GM19463 (cell line): Measurements from ENCODE around the gene SIDT1.

ENCODE experiments used
- ATAC-seq: cut with Tn5 transposase; IDR thresholded peaks from one replicate; pipeline ENCODE4 v1.9.1; 2021; ENCODE audit warnings: mild to moderate bottlenecking, moderate library complexity; ENCODE audit not compliant: unreplicated experiment

The SIDT1 gene

DNA sequence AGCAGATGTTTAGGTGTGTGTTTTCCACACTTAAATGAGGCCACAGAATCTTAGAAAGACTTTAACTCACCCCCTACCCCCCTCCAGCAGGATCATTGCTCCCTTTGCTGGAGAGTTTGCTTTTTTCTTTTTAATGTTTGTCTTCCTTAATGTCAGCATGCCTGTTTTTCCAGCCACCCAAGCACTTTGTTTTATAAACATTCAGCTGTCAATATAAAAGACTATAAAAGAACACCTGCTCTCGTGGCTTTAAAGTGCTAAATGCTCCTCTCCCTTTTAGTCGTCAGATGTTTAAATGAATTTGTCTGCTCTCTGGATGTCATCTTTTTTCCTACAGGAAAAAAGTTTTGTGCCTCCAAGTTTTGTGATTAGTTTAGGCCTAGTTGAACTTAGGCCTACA is 61.7 kb downstream of the SIDT1 start:
- no peak for ATAC-seq

DNA sequence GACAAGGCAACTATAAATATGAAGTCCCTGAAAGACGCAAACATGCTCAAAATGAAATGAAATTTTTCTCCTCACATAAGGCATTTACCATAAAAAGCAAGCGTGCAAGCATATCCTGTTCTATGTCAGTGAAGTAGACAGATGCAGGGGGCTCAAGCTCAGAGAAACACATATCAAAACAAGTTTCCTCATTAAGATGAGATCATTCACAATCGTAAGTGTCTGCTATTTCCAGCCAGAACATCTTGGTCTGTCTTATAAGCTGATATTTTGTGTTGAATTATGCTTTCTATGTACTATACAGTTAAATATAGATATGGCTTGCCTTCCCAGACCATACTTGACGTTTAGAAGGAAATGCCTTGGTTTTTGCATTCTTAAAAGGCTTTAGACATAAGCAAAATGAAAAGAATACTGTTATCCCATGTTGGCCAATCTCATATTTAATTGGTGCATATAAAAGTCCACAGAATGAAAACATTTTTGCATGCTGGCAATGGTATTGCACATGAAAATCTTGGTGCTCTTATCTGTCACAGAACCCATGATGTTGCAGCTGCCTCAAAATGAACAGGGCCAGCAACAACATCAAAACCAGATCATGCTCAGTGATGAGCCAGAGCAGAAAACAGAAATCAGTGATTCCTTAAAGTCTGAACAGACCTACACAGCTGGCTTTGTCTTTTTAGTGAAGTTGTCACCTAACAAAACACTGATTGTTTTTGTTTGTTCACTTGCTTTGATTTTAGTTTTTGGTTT is 65.4 kb downstream of the SIDT1 start:
- ATAC-seq: no peak

DNA sequence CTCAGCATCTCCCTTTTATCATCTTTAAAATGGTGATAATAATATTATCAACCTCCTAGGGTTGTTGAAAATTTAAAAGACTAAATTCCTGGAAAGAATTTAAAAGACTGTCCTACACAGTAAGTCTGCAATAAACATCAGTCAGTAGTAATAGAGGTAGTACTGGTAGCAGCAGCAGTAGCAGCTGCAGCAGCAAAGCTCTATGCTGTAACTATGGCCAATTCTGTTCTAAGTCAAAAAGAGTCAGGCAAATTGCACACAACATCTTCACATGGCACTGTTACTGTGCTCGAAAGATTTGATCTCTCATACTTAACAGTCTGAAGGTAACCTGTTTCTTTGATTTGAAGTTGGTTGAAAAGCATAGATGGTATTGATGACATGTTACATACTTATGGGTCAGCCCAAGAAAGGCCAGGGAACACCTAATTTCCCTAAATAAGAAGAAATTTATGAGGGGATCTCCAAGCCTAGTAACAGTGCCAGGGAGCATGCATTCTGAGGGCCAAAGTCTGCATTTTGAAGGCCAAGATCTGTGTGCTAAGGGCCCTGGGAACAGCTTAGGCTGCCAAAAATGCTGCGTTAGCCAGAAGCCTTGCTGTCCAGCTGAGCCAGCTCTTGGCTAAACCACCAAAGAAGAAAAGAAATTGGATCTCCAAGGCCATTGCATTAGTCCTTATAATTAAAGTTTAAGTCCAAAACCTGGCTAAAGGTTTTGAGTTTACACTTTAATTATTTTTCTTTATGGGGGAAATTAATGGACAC is 68.2 kb downstream of the SIDT1 start:
- ATAC-seq: no peak

DNA sequence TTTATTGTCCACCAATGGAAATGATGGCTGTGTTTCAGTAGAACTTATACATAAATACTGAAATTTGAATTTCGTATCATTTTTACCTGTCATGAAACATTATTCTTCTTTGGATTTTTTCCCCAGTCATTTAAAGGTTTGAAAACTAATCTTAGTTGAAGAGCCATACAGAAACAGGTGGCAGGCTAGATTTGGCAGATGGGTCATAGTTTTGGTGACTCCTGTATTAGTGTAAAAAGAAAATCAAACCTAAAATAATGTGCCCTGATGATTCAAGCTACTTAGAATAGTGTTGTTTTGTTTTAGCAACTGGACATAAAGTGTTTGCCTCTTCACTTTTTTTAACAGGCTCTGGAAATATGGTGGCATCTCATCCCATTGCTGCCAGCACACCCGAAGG is 68.9 kb downstream of the SIDT1 start:
- ATAC-seq: no peak

DNA sequence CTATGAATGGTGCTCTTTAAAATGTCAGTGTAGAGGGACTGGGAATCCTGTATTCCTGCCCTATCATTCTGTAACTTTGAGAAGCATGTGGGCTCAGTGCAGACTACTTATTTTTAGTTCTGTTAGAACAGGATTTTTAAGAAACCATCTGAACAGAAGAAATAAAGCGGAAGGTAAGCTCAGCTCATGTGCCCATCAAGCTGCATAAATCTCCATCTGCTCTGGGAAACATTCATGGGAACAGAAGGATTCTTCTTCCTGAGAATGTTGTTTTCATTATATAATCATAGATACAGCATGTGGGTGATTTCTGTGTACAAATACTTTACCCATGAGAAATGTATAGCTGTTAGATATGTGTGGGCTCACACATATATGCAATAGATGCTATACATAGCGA is 69.9 kb downstream of the SIDT1 start:
- ATAC-seq: no peak

DNA sequence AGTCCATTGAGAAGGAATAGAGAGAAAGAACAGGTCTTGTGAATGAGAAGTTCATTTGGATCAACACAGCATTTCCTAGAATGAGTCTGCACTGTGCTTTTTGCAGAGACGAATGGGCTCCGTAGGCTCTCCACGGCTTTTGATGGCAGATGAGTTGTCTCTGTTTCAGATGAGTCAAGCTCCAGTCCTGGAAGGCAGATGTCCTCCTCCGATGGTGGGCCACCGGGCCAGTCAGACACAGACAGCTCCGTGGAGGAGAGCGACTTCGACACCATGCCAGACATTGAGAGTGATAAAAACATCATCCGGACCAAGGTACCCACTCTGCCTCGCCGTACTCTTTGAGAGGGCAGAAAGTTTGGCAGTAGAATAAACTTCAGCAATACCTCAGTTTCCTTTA is 70.5 kb downstream of the SIDT1 start:
- ATAC-seq: no peak

DNA sequence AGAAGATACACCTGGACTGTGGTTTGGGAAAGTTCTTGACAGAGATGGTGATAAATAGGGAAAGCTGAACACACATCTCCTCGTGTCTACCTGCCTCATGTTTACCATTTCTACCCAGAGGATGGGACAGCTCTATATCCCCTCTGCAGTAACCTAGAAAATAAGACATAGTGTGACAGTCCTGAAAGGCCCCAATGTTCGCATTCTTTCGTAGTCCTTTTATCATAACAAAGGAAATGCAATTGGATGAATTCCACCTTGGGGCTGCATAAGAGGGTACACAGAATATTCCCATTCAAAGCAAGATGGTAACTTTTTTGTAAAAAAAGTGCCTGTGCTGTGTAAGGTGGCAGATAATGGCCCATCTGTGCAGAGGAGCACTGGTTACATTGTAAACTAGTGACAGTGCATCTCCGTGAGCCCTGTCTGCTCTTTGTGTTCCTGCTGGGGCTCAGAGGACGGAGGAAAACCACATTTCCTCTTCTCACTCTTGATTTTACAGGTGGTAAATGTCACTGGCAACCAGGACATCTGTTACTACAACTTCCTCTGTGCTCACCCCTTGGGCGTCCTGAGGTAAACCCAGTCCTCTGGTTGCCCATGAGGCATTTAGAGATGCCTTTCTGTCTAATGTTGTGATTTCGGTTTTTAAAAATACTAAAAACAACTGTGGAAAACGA is 74.3 kb downstream of the SIDT1 start:
- ATAC-seq: peak; percentile 98

DNA sequence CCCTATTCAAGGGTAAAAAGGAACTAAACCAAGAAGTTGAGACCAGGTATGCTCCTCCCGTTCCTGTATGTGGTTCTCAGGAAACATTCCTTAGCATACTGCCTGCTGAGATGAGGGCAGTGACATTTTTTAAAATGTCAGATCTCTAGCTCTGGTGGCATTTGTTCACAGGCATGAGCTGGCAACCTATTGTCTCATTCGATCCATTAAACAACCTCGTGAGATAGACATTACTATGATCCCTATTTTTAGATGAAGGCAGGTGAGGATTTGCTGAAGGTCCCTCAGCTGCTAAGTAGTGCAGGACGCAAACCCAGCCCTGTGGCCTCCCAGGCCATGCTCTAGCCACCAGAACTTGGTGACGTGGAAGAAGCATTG is 74.9 kb downstream of the SIDT1 start:
- ATAC-seq: peak; percentile 14

DNA sequence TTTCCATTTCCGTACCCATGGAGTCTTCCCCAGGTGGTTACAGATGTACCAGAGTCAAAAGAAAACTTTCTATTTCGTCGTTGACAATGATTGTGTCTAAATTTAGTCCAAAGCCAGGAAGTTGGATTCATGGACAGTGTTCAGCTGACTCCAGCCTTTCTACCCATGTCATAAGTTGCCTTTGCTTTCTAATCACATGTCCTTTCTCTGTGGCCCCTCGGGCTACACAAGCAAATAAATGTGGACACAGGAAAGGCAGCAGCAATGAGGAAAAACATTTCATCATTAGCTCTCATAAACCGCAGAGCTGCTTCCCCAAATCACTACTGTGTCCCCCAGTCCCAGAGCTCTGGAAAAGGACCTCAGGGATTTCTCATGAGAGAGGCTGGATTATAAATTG is 82.0 kb downstream of the SIDT1 start:
- ATAC-seq: no peak

DNA sequence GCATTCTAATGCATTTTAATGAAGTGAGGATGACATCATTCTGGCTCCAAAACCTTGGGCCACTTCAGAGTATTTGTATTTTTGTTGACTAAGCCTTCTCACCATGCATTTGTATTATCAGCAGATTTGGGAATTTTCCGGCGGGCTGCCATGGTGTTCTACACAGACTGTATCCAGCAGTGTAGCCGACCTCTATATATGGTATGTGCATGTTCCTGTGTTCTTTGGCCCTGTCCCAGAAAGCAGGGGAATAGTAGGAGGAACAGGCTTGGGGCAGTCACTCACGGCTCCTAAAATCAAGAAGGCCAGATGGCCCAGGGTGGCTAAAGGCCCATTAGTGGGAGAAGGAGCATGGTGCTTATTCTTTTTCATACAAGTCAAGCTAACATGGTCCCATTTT is 83.6 kb downstream of the SIDT1 start:
- no peak for ATAC-seq

DNA sequence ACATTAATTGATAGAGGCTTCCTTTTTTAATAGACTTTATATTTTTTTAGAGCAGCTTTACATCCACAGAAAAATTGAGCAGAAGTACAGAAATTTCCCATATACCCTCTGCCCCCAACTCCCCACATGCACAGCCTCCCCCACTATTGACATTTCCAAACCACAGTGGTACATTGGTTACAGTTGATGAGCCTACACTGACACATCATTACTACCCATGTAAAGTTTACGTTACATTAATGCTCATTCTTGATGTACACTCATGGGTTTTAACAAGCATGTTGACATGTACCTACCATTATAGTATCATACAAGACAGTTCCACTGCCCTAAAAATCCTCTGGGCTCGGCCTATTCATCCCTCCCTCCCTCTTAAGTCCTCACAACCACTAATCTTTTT is 85.4 kb downstream of the SIDT1 start:
- no peak for ATAC-seq

DNA sequence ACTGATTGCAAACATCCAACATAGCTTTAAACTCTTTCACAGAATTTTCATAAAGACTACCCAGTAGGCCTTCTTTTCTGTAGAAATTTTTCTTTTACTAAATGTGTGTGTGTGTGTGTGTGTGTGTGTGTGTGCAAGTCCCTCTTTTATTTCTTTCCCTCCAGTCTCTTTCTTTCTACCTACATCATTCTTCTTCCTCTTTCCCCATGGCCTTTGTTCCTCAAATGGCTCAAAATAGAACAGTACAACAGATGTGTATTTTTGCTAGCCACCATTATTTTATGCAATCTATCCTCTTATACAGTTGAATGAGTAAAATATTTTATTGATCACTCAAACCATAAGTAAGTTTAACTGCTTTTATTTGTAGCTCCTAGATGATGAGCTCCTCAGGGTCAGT is 87.7 kb downstream of the SIDT1 start:
- no peak for ATAC-seq

DNA sequence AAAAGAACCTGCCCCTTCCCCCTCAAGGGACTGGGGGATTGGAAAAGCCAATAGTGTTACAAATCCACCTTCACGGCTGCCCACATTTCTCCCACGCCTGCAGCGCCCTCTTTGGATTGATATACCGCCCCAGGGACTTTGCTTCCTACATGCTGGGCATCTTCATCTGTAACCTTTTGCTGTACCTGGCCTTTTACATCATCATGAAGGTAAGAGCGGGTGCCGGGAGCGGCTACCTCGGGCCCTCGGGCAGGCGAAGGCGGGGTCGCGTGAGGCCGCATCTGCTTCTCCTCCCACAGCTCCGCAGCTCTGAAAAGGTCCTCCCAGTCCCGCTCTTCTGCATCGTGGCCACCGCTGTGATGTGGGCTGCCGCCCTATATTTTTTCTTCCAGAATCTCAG is 91.0 kb downstream of the SIDT1 start:
- no peak for ATAC-seq

DNA sequence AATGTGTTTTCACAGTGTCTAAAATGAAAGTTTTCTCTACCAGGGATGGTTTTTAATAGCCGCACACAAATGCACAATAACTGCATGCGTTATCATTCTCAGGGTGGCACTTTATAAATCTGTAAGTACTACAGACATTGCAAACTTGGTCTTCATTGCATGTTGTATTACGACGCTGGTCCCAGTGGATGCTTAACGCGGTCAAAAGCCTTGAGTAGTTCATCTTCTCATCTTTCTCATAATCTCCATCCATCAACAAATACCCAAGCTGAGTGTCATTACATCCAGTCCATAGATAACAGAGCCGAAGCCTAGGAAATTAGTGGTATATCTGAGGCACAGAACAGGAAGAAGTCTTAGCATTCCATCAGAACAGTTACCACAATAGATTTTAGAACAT is 91.5 kb downstream of the SIDT1 start:
- ATAC-seq: no peak

DNA sequence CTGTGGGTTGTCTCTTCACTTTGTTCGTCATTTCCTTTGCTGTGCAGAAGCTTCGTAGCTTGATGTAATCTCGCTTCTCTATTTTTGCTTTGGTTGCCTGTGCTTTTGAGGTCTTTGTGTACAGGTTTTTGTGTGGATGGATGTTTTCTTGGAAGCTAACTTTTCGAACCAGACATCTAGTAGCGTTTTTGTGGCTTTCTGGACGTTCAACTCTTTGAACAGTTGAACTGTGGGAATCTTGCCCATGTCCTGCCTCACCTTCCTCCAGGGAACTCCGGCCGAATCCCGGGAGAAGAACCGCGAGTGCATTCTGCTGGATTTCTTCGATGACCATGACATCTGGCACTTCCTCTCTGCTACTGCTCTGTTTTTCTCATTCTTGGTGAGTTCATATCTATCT is 93.5 kb downstream of the SIDT1 start:
- ATAC-seq: no peak

DNA sequence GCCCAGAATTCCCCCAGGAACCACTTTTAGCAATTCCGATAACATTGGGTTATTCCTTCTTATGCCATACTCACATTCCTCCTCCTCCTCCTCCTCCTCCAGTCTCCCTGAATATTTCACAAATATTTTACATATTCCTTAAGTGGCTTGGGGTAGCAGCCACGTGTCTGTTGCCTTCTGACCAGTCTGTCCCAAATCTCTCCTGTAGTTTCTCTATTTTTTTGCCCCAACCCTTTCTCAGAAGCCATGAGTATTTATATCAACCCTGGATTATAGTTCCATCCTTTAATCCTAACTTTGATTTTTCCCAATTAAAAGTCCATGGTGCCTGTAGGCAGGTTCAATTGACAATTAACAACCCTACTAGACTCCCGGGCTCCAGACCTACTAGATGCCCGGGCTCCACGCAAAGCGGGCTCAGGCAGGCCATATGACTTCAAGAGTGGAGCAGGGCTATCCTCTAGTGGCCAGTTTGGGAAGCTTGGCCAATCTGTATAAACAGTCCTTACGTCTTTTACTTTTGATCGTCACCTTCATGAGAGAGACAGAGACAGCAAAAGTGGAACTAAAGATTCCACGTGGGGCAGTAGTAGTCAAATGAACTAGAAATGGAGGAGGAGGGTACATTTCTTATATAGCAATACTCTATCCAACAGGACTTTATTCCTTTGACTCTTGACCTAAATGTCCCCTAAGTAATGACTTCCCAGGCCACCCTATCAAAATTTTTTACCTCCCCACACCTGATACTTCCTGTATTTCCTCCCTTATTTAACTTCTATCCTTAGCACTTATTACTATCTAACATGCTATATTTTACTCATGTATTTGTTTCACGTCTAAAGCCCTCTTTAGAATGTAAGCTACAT is 94.4 kb downstream of the SIDT1 start:
- no peak for ATAC-seq

DNA sequence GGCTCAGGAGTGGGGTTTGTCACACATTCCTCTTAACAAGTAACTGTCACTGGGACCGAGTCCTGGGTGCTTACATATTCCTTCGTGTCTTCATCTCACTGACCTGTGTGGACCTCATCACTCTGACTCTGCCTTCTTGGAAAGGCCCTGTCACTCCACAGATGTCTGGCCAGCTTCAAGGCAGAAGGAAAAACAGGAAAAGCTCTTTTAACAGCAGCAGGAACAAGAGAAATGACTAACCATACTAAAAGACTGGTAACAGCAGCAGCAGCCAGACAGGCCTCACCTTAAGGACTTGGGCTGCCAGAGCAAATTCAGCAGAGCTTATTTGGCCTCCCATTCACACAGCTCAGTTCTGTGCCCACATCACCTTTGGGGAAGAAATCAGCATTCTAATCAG is 96.0 kb downstream of the SIDT1 start:
- ATAC-seq: no peak

DNA sequence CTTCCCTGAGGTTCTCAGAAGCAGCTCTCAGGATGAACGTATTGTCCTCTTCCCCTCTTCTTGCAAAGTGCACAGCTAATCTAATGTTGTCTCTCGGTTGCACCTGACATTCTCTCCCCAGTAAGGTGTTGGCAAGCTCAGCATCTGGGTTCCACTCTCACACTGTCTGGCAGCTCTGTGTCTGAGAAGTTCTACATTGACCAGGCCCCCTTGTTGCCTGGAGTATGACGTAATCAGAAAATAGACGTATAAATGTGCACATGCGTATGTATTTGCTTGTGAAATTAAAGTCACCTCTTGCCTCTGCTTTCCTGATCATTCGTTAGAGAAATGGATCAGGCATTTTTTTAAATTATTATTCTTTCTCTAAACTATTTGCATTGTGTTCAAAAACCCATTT is 96.4 kb downstream of the SIDT1 start:
- no peak for ATAC-seq

DNA sequence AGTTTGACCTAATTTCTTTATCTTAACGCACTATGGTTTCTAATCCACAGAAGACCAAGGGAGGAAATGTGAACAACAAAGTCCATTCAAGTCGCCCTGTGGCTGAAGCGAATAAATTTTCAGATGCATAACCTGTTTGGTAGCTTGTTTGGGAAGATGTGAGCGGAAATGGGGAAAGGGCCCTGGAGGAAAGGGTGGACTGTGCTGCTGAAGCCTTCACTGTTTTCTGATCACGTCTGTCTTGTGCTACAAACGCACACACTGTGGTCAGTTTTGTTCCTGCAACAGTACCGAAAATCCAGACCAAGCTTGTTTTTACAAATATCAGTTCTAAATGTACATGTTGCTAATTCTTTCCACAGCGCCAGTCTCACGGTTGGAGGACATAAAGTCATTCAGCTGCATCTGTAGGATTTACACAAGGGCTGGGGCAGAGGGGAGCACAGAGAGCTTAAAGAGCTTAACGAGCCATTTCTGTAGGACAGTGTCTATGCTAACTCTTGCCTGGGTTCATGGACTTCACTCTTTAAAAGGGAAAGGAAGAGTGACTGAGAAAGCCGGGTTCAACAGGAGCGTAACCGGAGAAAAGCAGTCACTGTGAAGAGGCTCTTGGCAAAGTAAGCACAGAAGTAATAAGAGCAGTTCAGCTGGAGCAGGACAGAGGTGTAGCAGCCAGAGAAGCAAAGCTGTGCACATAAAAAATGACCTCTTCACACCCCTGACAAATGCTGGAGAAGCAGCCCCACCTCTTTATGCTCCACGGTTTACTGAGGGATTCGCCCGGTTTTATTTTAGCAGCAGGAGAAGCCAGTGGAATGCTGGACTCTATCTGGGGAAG is 97.4 kb downstream of the SIDT1 start:
- no peak for ATAC-seq

DNA sequence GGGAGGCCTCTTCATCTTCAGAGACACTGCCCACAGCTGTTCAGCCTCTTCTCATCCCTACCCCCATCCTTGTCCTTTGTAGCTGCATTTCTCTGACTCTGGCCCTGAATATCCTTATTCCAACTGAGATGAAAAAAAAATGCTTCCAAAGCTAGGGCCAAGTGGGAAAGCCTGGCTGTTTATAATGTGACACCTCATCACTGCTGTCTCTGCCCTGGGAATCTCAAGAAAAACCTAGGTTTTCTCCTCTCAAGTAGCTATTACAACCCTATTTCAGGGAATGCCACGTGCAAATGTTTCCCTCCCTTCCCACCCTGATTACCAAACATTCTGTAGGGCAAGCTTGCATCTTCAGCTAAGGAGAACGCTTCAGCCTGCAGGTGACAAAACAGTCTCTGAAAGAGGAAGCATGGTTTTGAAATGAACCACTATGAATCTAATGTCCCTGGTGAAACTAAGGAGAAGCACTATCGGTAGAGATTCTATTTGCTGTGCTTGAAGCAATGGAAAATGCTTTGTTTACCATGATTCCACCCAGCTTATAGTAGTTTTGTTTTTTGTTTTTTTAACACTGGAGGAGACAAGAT is 98.7 kb downstream of the SIDT1 start:
- ATAC-seq: no peak
